GM12878 (cell line): ENCODE results near the gene PRRC2C. TPM values are rescaled to one million over a fixed set of nuclear protein-coding genes. Genes with fewer than 3 reads are reported as not detected.
"Not testable (repeated sequence)": the region's sequence is repeated elsewhere in the genome, so short reads cannot be mapped to it uniquely, and the experiment has no call there.

Experiments used
- ATAC-seq: fragments of 200-7000 bp; cut with Tn5 transposase; 3 replicates; pipeline ENCODE4 v1.9.1; 2020; ENCODE audit warnings: mild to moderate bottlenecking, moderate library complexity
- BruUV-seq: library from RNA; stranded (reverse); fragments of 400-500 nt; replicated peaks from 2 replicates; lab custom pipeline; 2021; lab: Mats Ljungman, UMichigan
- CTCF ChIA-PET: fragments of 300-600 bp; sonication (Branson Sonifier 250); formaldehyde crosslinking; extraction: SDS; loops from one replicate; lab custom pipeline; 2021; ENCODE audit warnings: inconsistent platforms; lab: Yijun Ruan, JAX
- POLR2A ChIA-PET: fragments of 350-600 bp; formaldehyde crosslinking; extraction: SDS; loops from one replicate; lab custom pipeline; 2021; ENCODE audit warnings: inconsistent platforms; lab: Charles Lee
- RAD21 ChIA-PET: fragments of 300-600 bp; sonication (Branson Sonifier 250); formaldehyde crosslinking; loops from one replicate; lab custom pipeline; 2023; ENCODE audit warnings: antibody characterized with exemption; ENCODE audit not compliant: unreplicated experiment; lab: Charles Lee
- SMC1A ChIA-PET: fragments of 300-600 bp; sonication (Branson Sonifier 250); formaldehyde crosslinking; loops from one replicate; lab custom pipeline; 2023; ENCODE audit not compliant: unreplicated experiment, uncharacterized antibody; lab: Charles Lee
- DNase-seq: peaks from one replicate; pipeline ENCODE4 v3.0.0-alpha.2; 2011; ENCODE audit warnings: low read depth, low spot score
- FAIRE-seq: peaks from 3 replicates; lab custom pipeline; 2011; peaks lifted over from hg19 to GRCh38; lab: Jason Lieb, UNC
- H2AFZ ChIP-seq: 2 replicates; pipeline ENCODE4 v1.6.0; 2011; ENCODE audit warnings: low read depth, low read length, control low read depth; ENCODE audit not compliant: control insufficient read depth
- H3K27ac ChIP-seq: 2 replicates; pipeline ENCODE4 v1.5.1; 2011; ENCODE audit warnings: control low read depth; ENCODE audit not compliant: control insufficient read depth, insufficient read depth
- H3K27me3 ChIP-seq, 2 experiments: replicated peaks in 1 of 2; 2 replicates each; pipeline versions ENCODE4 v1.6.0 to v1.6.1; 2011; ENCODE audit warnings: low read length in 1 of 2; ENCODE audit not compliant: control insufficient read depth in 2 of 2, insufficient read depth in 2 of 2
- H3K36me3 ChIP-seq, 2 experiments: 2 replicates each; pipeline ENCODE4 v1.5.1; 2011; ENCODE audit warnings: low read length in 1 of 2; ENCODE audit not compliant: control insufficient read depth in 2 of 2, insufficient read depth in 2 of 2
- H3K4me1 ChIP-seq: 2 replicates; pipeline ENCODE4 v1.6.1; 2011; ENCODE audit warnings: mild to moderate bottlenecking, low read length, moderate library complexity, mixed read lengths; ENCODE audit not compliant: control insufficient read depth, insufficient read depth
- H3K4me2 ChIP-seq: 2 replicates; pipeline ENCODE4 v1.6.0; 2011; ENCODE audit warnings: control low read depth; ENCODE audit not compliant: control insufficient read depth, insufficient read depth
- H3K4me3 ChIP-seq: fragments of 200-600 bp; sonication (generic); 2 replicates; pipeline ENCODE4 v1.5.1; 2016
- H3K79me2 ChIP-seq: 2 replicates; pipeline ENCODE4 v1.6.0; 2011; ENCODE audit warnings: low read length; ENCODE audit not compliant: control insufficient read depth, insufficient read depth
- H3K9ac ChIP-seq: 2 replicates; pipeline ENCODE4 v1.8.0; 2011; ENCODE audit warnings: low read length, control low read depth, mixed read lengths; ENCODE audit not compliant: control insufficient read depth, insufficient read depth
- H3K9me3 ChIP-seq: replicated peaks from 3 replicates; pipeline ENCODE4 v1.5.1; 2011; ENCODE audit warnings: mild to moderate bottlenecking, low read length; ENCODE audit not compliant: control insufficient read depth, insufficient read depth
- H4K20me1 ChIP-seq: 2 replicates; pipeline ENCODE4 v1.6.0; 2011; ENCODE audit not compliant: control insufficient read depth, insufficient read depth
- RAD51 ChIP-seq: fragments of 450-650 bp; IDR thresholded peaks from 2 replicates; pipeline ENCODE4 v1.6.1; 2016; ENCODE audit warnings: moderate library complexity, mild to moderate bottlenecking, inconsistent platforms
- ZNF592 ChIP-seq: fragments of 450-650 bp; IDR thresholded peaks from 2 replicates; pipeline ENCODE4 v1.6.1; 2017; ENCODE audit warnings: mild to moderate bottlenecking, moderate library complexity
- ZNF687 ChIP-seq: fragments of 450-650 bp; IDR thresholded peaks from 2 replicates; pipeline ENCODE4 v1.6.1; 2017; ENCODE audit warnings: mild to moderate bottlenecking, moderate library complexity
- WGBS: methylation state at CpG from one replicate; pipeline ENCODE4 v1.1.6; 2016; ENCODE audit warnings: low lambda C conversion rate; ENCODE audit not compliant: insufficient replicate concordance, insufficient coverage; ENCODE audit errors: missing lambda C conversion rate; 5-methylcytosine and 5-hydroxymethylcytosine counted together
- in situ Hi-C: fragments of 300-500 bp; cut with MboI; formaldehyde crosslinking; loops from 9 replicates; pipeline ENCODE4 v1.14.3; 2018; ENCODE audit warnings: mixed read lengths
- intact Hi-C: fragments of 100-400 bp; cut with micrococcal nuclease; formaldehyde crosslinking; loops from one replicate; pipeline ENCODE4 v1.14.2; 2022; ENCODE audit not compliant: unreplicated experiment
- polyA plus RNA-seq, 11 experiments: library from polyadenylated mRNA; depleted of rRNA in 4 of 11; unstranded in 6 of 11; stranded (reverse) in 5 of 11; fragments of >200 nt; fragmentation: Nextera tagmentation in 4 of 11; fragmentation: Illumina TruSeq in 1 of 11; extraction: Ambion mirVana in 4 of 11; extraction: Trizol in 1 of 11; gene quantifications; 1 replicate in 1 of 11; 2 replicates in 10 of 11; pipeline versions ENCODE4 v1.2.1 to v1.2.3, GENCODE V29; 2011 to 2016; ENCODE audit warnings: inconsistent platforms in 2 of 11, missing spikeins in 2 of 11, low read depth in 1 of 11
- total RNA-seq, 4 experiments: library from RNA; depleted of rRNA in 3 of 4; stranded (reverse); fragments of >200 nt in 3 of 4; fragmentation: Illumina TruSeq in 1 of 4; extraction: Trizol in 1 of 4; gene quantifications; 2 replicates each; pipeline versions ENCODE4 v1.2.1 to v1.2.3, GENCODE V29; 2013 to 2021

PRRC2C gene
- total and polyA plus RNA-seq, 10 of the 15 experiments (the other 5 are each of a cell fraction or from before 2014, with no cell fraction given): 53.4 to 182 (median 91.8) TPM

GRCh38 chr1:171600310-171600709 lies 115.0 kb downstream of the PRRC2C start:
- ChIA-PET POLR2A (interaction anchor here (0.7 kb wide), 1 partner anchor 61 kb away, joined by 3 read pairs; no protein-coding TSS in a partner anchor), RAD21 (interaction anchor here (0.7 to 0.8 kb wide), 2 partner anchors 14 to 25 kb away, joined by 3 read pairs; no protein-coding TSS in a partner anchor), CTCF (interaction anchor here (1.9 kb wide), 1 partner anchor 44 kb away, joined by 5 read pairs; no protein-coding TSS in a partner anchor), SMC1A (interaction anchor here (1.5 kb wide), 1 partner anchor 9 kb away, joined by 5 read pairs; no protein-coding TSS in a partner anchor)
- H3K9ac ChIP-seq, H3K4me2 ChIP-seq, BruUV-seq, H3K27me3 ChIP-seq, in situ Hi-C loops, H3K27ac ChIP-seq, H2AFZ ChIP-seq, H3K9me3 ChIP-seq, H3K4me1 ChIP-seq, DNase-seq, H3K79me2 ChIP-seq, H3K36me3 ChIP-seq, FAIRE-seq, H3K4me3 ChIP-seq, H4K20me1 ChIP-seq: not testable (repeated sequence)
- TF ChIP-seq ZNF687: peak; percentile 96
- peak; percentile 7; the same call in 1 of the 2 replicates for TF ChIP-seq ZNF592
- TF ChIP-seq RAD51: peak; percentile 42; the same call in 1 of the 2 replicates
- intact Hi-C loops: loop anchor here (10.0 kb wide), 1 partner anchor 754 kb away; no protein-coding TSS in a partner anchor
- ATAC-seq: peak; percentile 60
- WGBS: 88% methylated on average over 2 of the region's 2 CpGs
